ENCODE data around the gene KRT34.

GRCh38 chr17:41393294-41393693 lies 11.2 kb upstream of the KRT34 start:
- no peak for TF ChIP-seq CTCF (IDR thresholded peaks at IDR 0.05)
- TF ChIP-seq CHD2 (IDR thresholded peaks at IDR 0.05; ENCODE audit: low read length, partially characterized antibody): no peak
- TF ChIP-seq FOXM1 (IDR thresholded peaks at IDR 0.05; ENCODE audit: low read depth): no peak
- no peak for TF ChIP-seq POLR2AphosphoS5 (IDR thresholded peaks at IDR 0.05; ENCODE audit: low read depth, low read length)
- no peak for TF ChIP-seq NRF1 (IDR thresholded peaks at IDR 0.05; ENCODE audit: low read depth, low read length)
- TF ChIP-seq REST (IDR thresholded peaks at IDR 0.05; ENCODE audit: low read depth, low read length): no peak
- TF ChIP-seq TAF1 (IDR thresholded peaks at IDR 0.05; ENCODE audit: borderline replicate concordance, low read depth, low read length): no peak
- no peak for TF ChIP-seq EZH2phosphoT487 (IDR thresholded peaks at IDR 0.05; ENCODE audit: borderline replicate concordance, low read depth)
- no peak for TF ChIP-seq EP300 (IDR thresholded peaks at IDR 0.05; ENCODE audit: borderline replicate concordance in 1 of 2, low read depth in 1 of 2, low read length in 1 of 2)
